PC-9 (cell line): ENCODE data around the gene PRF1.

ENCODE experiments used
- EZH2 ChIP-seq: fragments of 200-600 bp; sonication (generic); IDR thresholded peaks from 2 replicates; pipeline ENCODE4 v1.8.0; 2017; ENCODE audit warnings: antibody characterized with exemption, low read depth
- TF ChIP-seq, protein P1 (sequence below): fragments of 200-600 bp; sonication (generic); conservative IDR thresholded peaks from 2 replicates; pipeline ENCODE4 v1.6.1; 2017; ENCODE audit warnings: mixed run types, antibody characterized with exemption, mild to moderate bottlenecking, moderate library complexity

DNA sequence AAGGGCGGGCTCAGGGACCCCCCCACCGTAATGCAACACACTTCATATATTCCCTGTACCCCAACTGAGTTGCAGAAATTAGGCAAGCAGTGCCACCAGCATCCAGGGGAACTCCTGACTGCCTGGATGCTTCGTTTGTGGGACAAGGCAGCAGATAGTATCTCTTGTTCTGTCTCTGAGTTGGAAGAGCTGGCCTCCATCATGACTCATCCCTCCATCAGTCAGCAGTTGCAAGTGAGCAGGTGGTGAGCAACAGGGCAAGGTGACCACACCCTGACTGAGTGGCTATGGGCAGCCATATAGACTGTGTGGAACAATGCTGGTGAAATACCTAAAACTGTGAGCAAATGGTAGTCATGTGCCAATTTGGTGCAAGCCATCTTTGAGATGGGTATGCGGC is 47.0 kb upstream of the PRF1 start:
- TF ChIP-seq EZH2, result no peak
- TF ChIP-seq, protein P1, sequence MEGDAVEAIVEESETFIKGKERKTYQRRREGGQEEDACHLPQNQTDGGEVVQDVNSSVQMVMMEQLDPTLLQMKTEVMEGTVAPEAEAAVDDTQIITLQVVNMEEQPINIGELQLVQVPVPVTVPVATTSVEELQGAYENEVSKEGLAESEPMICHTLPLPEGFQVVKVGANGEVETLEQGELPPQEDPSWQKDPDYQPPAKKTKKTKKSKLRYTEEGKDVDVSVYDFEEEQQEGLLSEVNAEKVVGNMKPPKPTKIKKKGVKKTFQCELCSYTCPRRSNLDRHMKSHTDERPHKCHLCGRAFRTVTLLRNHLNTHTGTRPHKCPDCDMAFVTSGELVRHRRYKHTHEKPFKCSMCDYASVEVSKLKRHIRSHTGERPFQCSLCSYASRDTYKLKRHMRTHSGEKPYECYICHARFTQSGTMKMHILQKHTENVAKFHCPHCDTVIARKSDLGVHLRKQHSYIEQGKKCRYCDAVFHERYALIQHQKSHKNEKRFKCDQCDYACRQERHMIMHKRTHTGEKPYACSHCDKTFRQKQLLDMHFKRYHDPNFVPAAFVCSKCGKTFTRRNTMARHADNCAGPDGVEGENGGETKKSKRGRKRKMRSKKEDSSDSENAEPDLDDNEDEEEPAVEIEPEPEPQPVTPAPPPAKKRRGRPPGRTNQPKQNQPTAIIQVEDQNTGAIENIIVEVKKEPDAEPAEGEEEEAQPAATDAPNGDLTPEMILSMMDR, result no peak
